Chondrocyte (in vitro differentiated cells): Measurements from ENCODE around the gene LHFPL6. TPM values are rescaled to one million over a fixed set of nuclear protein-coding genes. Genes with fewer than 3 reads are reported as not detected.

ENCODE experiments used
- DNase-seq: peaks from one replicate; pipeline ENCODE4 v3.0.0; 2021; ENCODE audit warnings: mixed read lengths, low spot score
- H3K27ac Mint-ChIP-seq: one replicate; pipeline ENCODE4 v1.8.0; 2021; ENCODE audit warnings: mild to moderate bottlenecking, moderate library complexity, mixed read lengths; ENCODE audit not compliant: unreplicated experiment
- H3K27me3 Mint-ChIP-seq: 2 replicates; pipeline ENCODE4 v1.8.0; 2021; ENCODE audit warnings: low read depth, mixed read lengths
- H3K36me3 Mint-ChIP-seq: 2 replicates; pipeline ENCODE4 v1.8.0; 2021; ENCODE audit warnings: low read depth, mixed read lengths
- H3K4me1 Mint-ChIP-seq: 2 replicates; pipeline ENCODE4 v1.8.0; 2021; ENCODE audit warnings: low read depth, mild to moderate bottlenecking, mixed read lengths
- H3K4me3 Mint-ChIP-seq: one replicate; pipeline ENCODE4 v1.8.0; 2021; ENCODE audit warnings: mild to moderate bottlenecking, moderate library complexity, mixed read lengths; ENCODE audit not compliant: unreplicated experiment
- H3K9me3 Mint-ChIP-seq: 2 replicates; pipeline ENCODE4 v1.8.0; 2021; ENCODE audit warnings: low read depth, mixed read lengths
- total RNA-seq: library from RNA; stranded (reverse); gene quantifications from 3 replicates; pipeline ENCODE4 v1.2.1, GENCODE V29; 2021
- TF ChIP-seq, protein P1 (sequence below): fragments of 200-600 bp; sonication (generic); IDR thresholded peaks from 2 replicates; pipeline ENCODE4 v1.5.0; 2021; ENCODE audit warnings: antibody characterized with exemption, mild to moderate bottlenecking, moderate library complexity

The LHFPL6 gene
- total RNA-seq, 1 donor from 2014 or later = 101 TPM

DNA sequence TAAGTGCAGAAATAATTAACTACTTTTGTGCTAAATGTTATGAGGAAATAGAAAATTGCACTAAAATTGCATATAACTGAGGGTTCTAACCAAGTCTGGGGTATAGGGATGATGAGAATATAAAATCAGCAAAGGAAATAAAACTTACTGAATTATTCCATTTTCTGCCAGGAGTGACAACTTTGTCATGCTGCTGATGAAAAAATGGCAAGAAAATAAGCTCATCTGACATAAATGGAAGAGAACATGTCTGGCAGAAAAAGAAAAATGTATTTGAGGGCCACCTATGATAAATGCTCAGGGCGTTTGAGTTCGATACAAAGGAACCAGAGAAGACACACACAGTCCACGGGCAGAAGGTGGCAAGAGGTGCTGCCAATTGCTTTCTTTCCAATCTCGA lies 78.2 kb downstream of the LHFPL6 start:
- DNase-seq = no peak
- no peak overlapping the region for H3K4me3 Mint-ChIP-seq
- H3K36me3 Mint-ChIP-seq = no peaks in the 10 kb centered on the region
- H3K27ac Mint-ChIP-seq = no peak overlapping the region
- no peaks in the 10 kb centered on the region for H3K27me3 Mint-ChIP-seq
- TF ChIP-seq, protein P1, sequence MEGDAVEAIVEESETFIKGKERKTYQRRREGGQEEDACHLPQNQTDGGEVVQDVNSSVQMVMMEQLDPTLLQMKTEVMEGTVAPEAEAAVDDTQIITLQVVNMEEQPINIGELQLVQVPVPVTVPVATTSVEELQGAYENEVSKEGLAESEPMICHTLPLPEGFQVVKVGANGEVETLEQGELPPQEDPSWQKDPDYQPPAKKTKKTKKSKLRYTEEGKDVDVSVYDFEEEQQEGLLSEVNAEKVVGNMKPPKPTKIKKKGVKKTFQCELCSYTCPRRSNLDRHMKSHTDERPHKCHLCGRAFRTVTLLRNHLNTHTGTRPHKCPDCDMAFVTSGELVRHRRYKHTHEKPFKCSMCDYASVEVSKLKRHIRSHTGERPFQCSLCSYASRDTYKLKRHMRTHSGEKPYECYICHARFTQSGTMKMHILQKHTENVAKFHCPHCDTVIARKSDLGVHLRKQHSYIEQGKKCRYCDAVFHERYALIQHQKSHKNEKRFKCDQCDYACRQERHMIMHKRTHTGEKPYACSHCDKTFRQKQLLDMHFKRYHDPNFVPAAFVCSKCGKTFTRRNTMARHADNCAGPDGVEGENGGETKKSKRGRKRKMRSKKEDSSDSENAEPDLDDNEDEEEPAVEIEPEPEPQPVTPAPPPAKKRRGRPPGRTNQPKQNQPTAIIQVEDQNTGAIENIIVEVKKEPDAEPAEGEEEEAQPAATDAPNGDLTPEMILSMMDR = no peak
- peaks cover 46% of the 10 kb centered on the region for H3K4me1 Mint-ChIP-seq
- H3K9me3 Mint-ChIP-seq = no peaks in the 10 kb centered on the region

DNA sequence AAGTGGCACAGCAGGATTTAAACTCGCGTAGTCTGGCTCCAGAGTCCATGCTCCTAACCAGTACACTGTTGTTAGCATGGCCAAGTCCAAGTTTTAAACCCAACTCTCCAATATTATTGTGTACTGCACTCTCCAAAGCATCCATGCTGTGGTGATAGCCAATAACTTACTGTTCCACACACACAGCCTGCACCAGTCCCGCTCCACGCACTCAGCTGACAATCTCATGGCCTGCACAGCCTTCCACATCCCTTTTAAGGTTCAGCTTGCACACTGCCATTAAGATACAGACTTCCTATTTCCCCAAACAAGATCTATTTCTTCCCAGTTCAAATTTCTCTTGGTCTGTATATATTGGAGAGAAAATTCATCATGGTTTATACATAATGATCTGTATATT lies 80.7 kb downstream of the LHFPL6 start:
- H3K9me3 Mint-ChIP-seq = no peaks in the 10 kb centered on the region
- TF ChIP-seq, protein P1 = no peak
- no peaks in the 10 kb centered on the region for H3K27me3 Mint-ChIP-seq

GRCh38 chr13:39521701-39522100 lies 81.3 kb downstream of the LHFPL6 start:
- Mint-ChIP-seq H3K9me3 (no peaks in the 10 kb centered on the region), H3K27ac (no peak overlapping the region), H3K27me3 (no peaks in the 10 kb centered on the region), H3K4me3 (no peak overlapping the region), H3K36me3 (no peaks in the 10 kb centered on the region), H3K4me1 (peaks cover 24% of the 10 kb centered on the region)
- DNase-seq = no peak
- TF ChIP-seq, protein P1 = no peak

More for the DNA sequence above, 80.7 kb downstream of the LHFPL6 start:
- H3K4me3 Mint-ChIP-seq = no peak overlapping the region
- no peaks in the 10 kb centered on the region for H3K36me3 Mint-ChIP-seq
- no peak overlapping the region for H3K27ac Mint-ChIP-seq
- DNase-seq = no peak
- H3K4me1 Mint-ChIP-seq = peaks cover 24% of the 10 kb centered on the region

GRCh38 chr13:39516096-39516495 lies 86.9 kb downstream of the LHFPL6 start:
- TF ChIP-seq, protein P1 = no peak
- H3K4me1 Mint-ChIP-seq = peaks cover 42% of the 10 kb centered on the region
- peak overlapping the region; percentile 25 for H3K4me3 Mint-ChIP-seq
- no peaks in the 10 kb centered on the region for H3K27me3 Mint-ChIP-seq
- no peak for DNase-seq
- H3K27ac Mint-ChIP-seq = peak overlapping the region; percentile 75
- no peaks in the 10 kb centered on the region for H3K36me3 Mint-ChIP-seq
- no peaks in the 10 kb centered on the region for H3K9me3 Mint-ChIP-seq

DNA sequence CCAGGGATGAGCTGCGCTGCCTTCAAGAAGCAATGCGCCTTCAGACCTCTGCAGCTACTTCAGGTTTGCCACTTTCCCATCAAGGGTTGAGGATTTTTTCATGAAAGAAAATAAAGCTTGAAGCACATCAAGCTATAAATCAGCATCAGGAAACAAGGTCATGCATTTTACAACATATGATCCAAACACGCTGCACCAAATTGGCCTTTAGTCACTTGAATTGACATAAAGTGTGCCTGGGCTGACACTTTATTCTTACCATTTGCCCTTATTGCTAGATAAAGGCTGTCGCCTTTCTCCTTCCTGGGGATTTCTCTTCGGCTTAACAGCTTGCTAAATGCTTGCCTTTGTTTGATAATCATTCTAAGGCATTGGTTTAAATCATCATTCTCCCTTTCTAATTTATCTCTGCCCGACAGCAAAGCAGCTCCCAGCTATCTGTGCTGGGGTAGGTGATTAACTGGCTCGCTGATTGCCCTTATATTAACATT lies 87.7 kb downstream of the LHFPL6 start:
- no peak for DNase-seq
- Mint-ChIP-seq H3K27ac (peak overlapping the region; percentile 53), H3K9me3 (no peaks in the 10 kb centered on the region), H3K27me3 (no peaks in the 10 kb centered on the region), H3K4me1 (peaks cover 46% of the 10 kb centered on the region), H3K4me3 (no peak overlapping the region), H3K36me3 (no peaks in the 10 kb centered on the region)
- TF ChIP-seq, protein P1 = no peak
